HL-60/S4 treated with retinoic acid at 250 ng/mL for 4 days and 3 days (cell line): ENCODE data around the gene PCNA.

Source experiments
- in situ Hi-C: fragments of 300-500 bp; cut with MboI; formaldehyde crosslinking; loops from 2 replicates; pipeline ENCODE4 v1.7.0; 2022; ENCODE audit warnings: low sequenced_read_pairs

Gene PCNA

GRCh38 chr20:5143851-5144250 lies 24.1 kb upstream of the PCNA start:
- in situ Hi-C loops = no loop called here

GRCh38 chr20:5141615-5142014 lies 21.9 kb upstream of the PCNA start:
- in situ Hi-C loops = no loop called here

GRCh38 chr20:5140195-5140594 lies 20.4 kb upstream of the PCNA start:
- in situ Hi-C loops = no loop called here

- in situ Hi-C loops = no loop called here
Observed at GRCh38 chr20:5136096-5136495, 16.3 kb upstream of the PCNA start.

GRCh38 chr20:5135363-5136012 lies 15.7 kb upstream of the PCNA start:
- in situ Hi-C loops = no loop called here

GRCh38 chr20:5133998-5134397 lies 14.2 kb upstream of the PCNA start:
- in situ Hi-C loops = no loop called here

GRCh38 chr20:5131502-5131901 lies 11.7 kb upstream of the PCNA start:
- in situ Hi-C loops = no loop called here

GRCh38 chr20:5128886-5129285 lies 9.1 kb upstream of the PCNA start:
- in situ Hi-C loops = no loop called here

- in situ Hi-C loops = no loop called here
Observed at GRCh38 chr20:5127859-5128424, 8.2 kb upstream of the PCNA start.

- in situ Hi-C loops = no loop called here
Observed at GRCh38 chr20:5127204-5127858, 7.6 kb upstream of the PCNA start.

GRCh38 chr20:5126512-5127203 lies 6.9 kb upstream of the PCNA start, which contains the start of gene CDS2:
CDS2 (plus strand) TSS chr20:5127008; CDS start chr20:5127093, 85 bp downstream.
- in situ Hi-C loops = no loop called here

- in situ Hi-C loops = no loop called here
Observed at GRCh38 chr20:5122873-5123260, 3.1 kb upstream of the PCNA start.

- in situ Hi-C loops = no loop called here
Observed at GRCh38 chr20:5120185-5120476, 373 bp upstream of the PCNA start.

- in situ Hi-C loops = no loop called here
Observed at GRCh38 chr20:5119143-5119434, 669 bp downstream of the PCNA start.

GRCh38 chr20:5118220-5119142 lies 1.3 kb downstream of the PCNA start:
- in situ Hi-C loops = no loop called here

- in situ Hi-C loops = no loop called here
Observed at GRCh38 chr20:5116875-5117274, 2.9 kb downstream of the PCNA start.

- in situ Hi-C loops = no loop called here
Observed at GRCh38 chr20:5114403-5114802, 5.4 kb downstream of the PCNA start.

GRCh38 chr20:5113615-5113986 lies 6.2 kb downstream of the PCNA start:
- in situ Hi-C loops = no loop called here

GRCh38 chr20:5109276-5109675 lies 10.5 kb downstream of the PCNA start:
- in situ Hi-C loops = no loop called here

GRCh38 chr20:5104479-5104878 lies 15.3 kb downstream of the PCNA start:
- in situ Hi-C loops = no loop called here

GRCh38 chr20:5100684-5101347 lies 18.9 kb downstream of the PCNA start:
- in situ Hi-C loops = no loop called here
